HFFc6 (cell line): ENCODE results near the gene MLPH. TPM values are rescaled to one million over a fixed set of nuclear protein-coding genes. Genes with fewer than 3 reads are reported as not detected.

ENCODE experiments used
- DNase-seq: peaks from one replicate; pipeline ENCODE4 v3.0.0-alpha.2; 2018
- H3K27ac Mint-ChIP-seq: 2 replicates; pipeline ENCODE4 v1.8.0; 2020; ENCODE audit warnings: mild to moderate bottlenecking, mixed read lengths
- H3K27me3 Mint-ChIP-seq: 2 replicates; pipeline ENCODE4 v1.8.0; 2021; ENCODE audit warnings: mild to moderate bottlenecking, moderate library complexity, mixed read lengths; ENCODE audit not compliant: insufficient read depth
- H3K36me3 Mint-ChIP-seq: 2 replicates; pipeline ENCODE4 v1.8.0; 2021; ENCODE audit warnings: low read depth, mixed read lengths
- H3K4me1 Mint-ChIP-seq: 2 replicates; pipeline ENCODE4 v1.8.0; 2020; ENCODE audit warnings: low read depth, mixed read lengths
- H3K4me3 Mint-ChIP-seq: 2 replicates; pipeline ENCODE4 v1.8.0; 2020; ENCODE audit warnings: mild to moderate bottlenecking, moderate library complexity, mixed read lengths
- H3K9me3 Mint-ChIP-seq: 2 replicates; pipeline ENCODE4 v1.8.0; 2020; ENCODE audit warnings: mild to moderate bottlenecking, mixed read lengths
- CTCF ChIP-seq: fragments of 200-600 bp; sonication (generic); IDR thresholded peaks from 2 replicates; pipeline ENCODE4 v1.5.0; 2021; ENCODE audit warnings: antibody characterized with exemption, mild to moderate bottlenecking
- total RNA-seq, 6 experiments: library from RNA; stranded (reverse); fragmentation: NEBNext Ultra II Directional; extraction: Animal tissue kit (Norgen Biotek cat#: 25700); gene quantifications; 2 replicates in 1 of 6; 3 replicates in 5 of 6; pipeline ENCODE4 v1.2.3, GENCODE V29; 2021

MLPH gene
- total RNA-seq, 6 experiments from 2014 or later = 32.0 to 44.1 (median 41.0) TPM

- Mint-ChIP-seq H3K9me3 (no peaks in the 10 kb centered on the region), H3K27ac (no peak overlapping the region), H3K36me3 (peaks cover 16% of the 10 kb centered on the region), H3K4me1 (peaks cover 20% of the 10 kb centered on the region), H3K27me3 (peaks cover 6% of the 10 kb centered on the region; the same call in 1 of the 2 replicates), H3K4me3 (no peak overlapping the region)
- DNase-seq = no peak
- TF ChIP-seq CTCF = no peak
These were observed 52.6 kb downstream of the MLPH start for GRCh38 chr2:237539681-237540080.

- no peak for TF ChIP-seq CTCF
- no peak for DNase-seq
- Mint-ChIP-seq H3K27me3 (peaks cover 6% of the 10 kb centered on the region; the same call in 1 of the 2 replicates), H3K36me3 (peaks cover 16% of the 10 kb centered on the region), H3K9me3 (no peaks in the 10 kb centered on the region), H3K4me3 (no peak overlapping the region), H3K4me1 (peaks cover 20% of the 10 kb centered on the region), H3K27ac (peak overlapping the region; percentile 31)
These were observed 53.2 kb downstream of the MLPH start for GRCh38 chr2:237540223-237540775.

GRCh38 chr2:237540823-237541222, 53.8 kb downstream of the MLPH start:
- Mint-ChIP-seq H3K4me1 (peaks cover 20% of the 10 kb centered on the region), H3K9me3 (no peaks in the 10 kb centered on the region), H3K4me3 (no peak overlapping the region), H3K36me3 (peaks cover 16% of the 10 kb centered on the region), H3K27me3 (peaks cover 6% of the 10 kb centered on the region; the same call in 1 of the 2 replicates), H3K27ac (no peak overlapping the region)
- peak; percentile 22 for DNase-seq
- TF ChIP-seq CTCF = no peak

GRCh38 chr2:237541243-237541642, 54.2 kb downstream of the MLPH start:
- Mint-ChIP-seq H3K27me3 (peaks cover 6% of the 10 kb centered on the region; the same call in 1 of the 2 replicates), H3K27ac (no peak overlapping the region), H3K9me3 (no peaks in the 10 kb centered on the region), H3K4me1 (peaks cover 20% of the 10 kb centered on the region), H3K4me3 (no peak overlapping the region), H3K36me3 (peaks cover 13% of the 10 kb centered on the region)
- DNase-seq = no peak
- no peak for TF ChIP-seq CTCF

- H3K4me3 Mint-ChIP-seq = no peak overlapping the region
- peaks cover 11% of the 10 kb centered on the region for H3K36me3 Mint-ChIP-seq
- no peak for TF ChIP-seq CTCF
- H3K27me3 Mint-ChIP-seq = peaks cover 6% of the 10 kb centered on the region; the same call in 1 of the 2 replicates
- DNase-seq = no peak
- no peak overlapping the region for H3K27ac Mint-ChIP-seq
- H3K9me3 Mint-ChIP-seq = no peaks in the 10 kb centered on the region
- H3K4me1 Mint-ChIP-seq = peaks cover 20% of the 10 kb centered on the region
These were observed 55.1 kb downstream of the MLPH start for GRCh38 chr2:237542001-237542704.
